ENCODE results near the gene PRSS12. TPM values are rescaled to one million over a fixed set of nuclear protein-coding genes. Genes with fewer than 3 reads are reported as not detected.

The PRSS12 gene
- polyA plus RNA-seq, 1 experiment = 108 TPM

GRCh38 chr4:118249890-118250289, 102.9 kb downstream of the PRSS12 start:
- TF ChIP-seq CTCF (IDR thresholded peaks at IDR 0.05; ENCODE audit: insufficient read depth, low read depth, low read length) = no peak
- H3K36me3 ChIP-seq (ENCODE audit: control insufficient read depth, insufficient read depth, low read length) = no peaks in the 10 kb centered on the region
- H3K27me3 ChIP-seq (ENCODE audit: control insufficient read depth, insufficient read depth, low read length) = no peaks in the 10 kb centered on the region
- no peak overlapping the region for H3K4me3 ChIP-seq (ENCODE audit: low read depth, low read length)
- ChIA-PET POLR2A (no interaction called here), CTCF (no interaction called here)
- DNase-seq (ENCODE audit: low read depth) = no peak

GRCh38 chr4:118237531-118237930, 115.3 kb downstream of the PRSS12 start:
- ChIA-PET CTCF (no interaction called here), POLR2A (no interaction called here)
- no peak for TF ChIP-seq CTCF (IDR thresholded peaks at IDR 0.05; ENCODE audit: insufficient read depth, low read depth, low read length)
- Histone ChIP-seq H3K4me3 (ENCODE audit: low read depth, low read length) (no peak overlapping the region), H3K36me3 (ENCODE audit: control insufficient read depth, insufficient read depth, low read length) (no peaks in the 10 kb centered on the region), H3K27me3 (ENCODE audit: control insufficient read depth, insufficient read depth, low read length) (no peaks in the 10 kb centered on the region)
- no peak for DNase-seq (ENCODE audit: low read depth)

- CTCF ChIA-PET = interaction anchor here (2.0 kb wide), 1 partner anchor 11 kb away, joined by 10 read pairs; no protein-coding TSS in a partner anchor
- POLR2A ChIA-PET = no interaction called here
Measured at GRCh38 chr4:118235566-118236120, 117.2 kb downstream of the PRSS12 start.

More at GRCh38 chr4:118235566-118236120, 117.2 kb downstream of the PRSS12 start:
- no peak overlapping the region for H3K4me3 ChIP-seq (ENCODE audit: low read depth, low read length)
- H3K27me3 ChIP-seq (ENCODE audit: control insufficient read depth, insufficient read depth, low read length) = no peaks in the 10 kb centered on the region
- no peaks in the 10 kb centered on the region for H3K36me3 ChIP-seq (ENCODE audit: control insufficient read depth, insufficient read depth, low read length)
- no peak for DNase-seq (ENCODE audit: low read depth)
- no peak for TF ChIP-seq CTCF (IDR thresholded peaks at IDR 0.05; ENCODE audit: insufficient read depth, low read depth, low read length)

Small RNAs within 50 kb of the gene (small RNA-seq; reads per million reads assigned to genes)
- not detected for gene SNORA24 (ENCODE audit: insufficient read length, low read depth, low replicate concordance)
